Measurements from ENCODE around the gene VTI1B. TPM values are rescaled to one million over a fixed set of nuclear protein-coding genes. Genes with fewer than 3 reads are reported as not detected.
A peak's percentile ranks its signal among the peaks of the same experiment; 100 is the strongest.

The VTI1B gene
- total RNA-seq, 2 experiments from 2014 or later, result 41.5 to 93.3 TPM

DNA sequence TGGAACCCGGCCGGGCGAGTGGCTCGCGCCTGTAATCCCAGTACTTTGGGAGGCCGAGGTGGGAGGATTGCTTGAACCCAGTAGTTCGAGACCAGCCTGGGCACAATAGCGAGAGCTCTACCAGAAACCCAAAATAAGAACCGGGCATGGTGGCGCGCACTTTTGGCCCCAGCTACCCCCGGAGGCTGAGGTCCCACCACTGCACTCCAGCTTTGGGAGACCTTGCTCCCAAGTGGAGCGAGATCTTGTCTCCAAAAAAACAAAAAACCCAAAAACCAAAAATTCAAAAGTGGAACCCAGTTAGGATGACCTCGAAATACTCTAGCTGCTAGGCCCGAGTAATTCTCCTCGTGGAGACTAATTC is 769 bp upstream of the VTI1B start:
- Histone ChIP-seq H3K4me3 (ENCODE audit: low read depth, low read length, poor library complexity, severe bottlenecking) (peak overlapping the region; percentile 82), H2AFZ (ENCODE audit: low read length) (peak overlapping the region; percentile 83), H3K4me1 (ENCODE audit: insufficient read depth, low read length, poor library complexity, severe bottlenecking) (peaks cover 20% of the 10 kb centered on the region), H4K20me1 (ENCODE audit: insufficient read depth, low read length) (peaks cover 13% of the 10 kb centered on the region), H3K4me2 (ENCODE audit: low read length) (peak overlapping the region; percentile 87), H3K36me3 (ENCODE audit: insufficient read depth, low read length) (peaks cover 39% of the 10 kb centered on the region), H3K27ac (ENCODE audit: low read depth, low read length, poor library complexity, severe bottlenecking) (peak overlapping the region; percentile 53), H3K79me2 (ENCODE audit: insufficient read depth, low read depth, low read length) (peaks cover 23% of the 10 kb centered on the region), H3K9me3 (ENCODE audit: low read length) (no peaks in the 10 kb centered on the region), H3K9me2 (ENCODE audit: insufficient read depth, low read length) (no peaks in the 10 kb centered on the region)
- intact Hi-C loops (cut with micrococcal nuclease; ENCODE audit: unreplicated experiment), result loop anchor here (2.0 kb wide), 1 partner anchor 20 kb away; the partner anchor contains the start of gene RDH11
- ChIA-PET POLR2A (interaction anchor here (0.9 to 1.2 kb wide), 2 partner anchors 79 to 143 kb away, joined by 3 read pairs; no protein-coding TSS in a partner anchor), CTCF (ENCODE audit: unreplicated experiment) (no interaction called here)
- TF ChIP-seq EZH2phosphoT487 (IDR thresholded peaks at IDR 0.05; ENCODE audit: borderline replicate concordance, low read depth, low read length) (no peak), CTCF (conservative IDR thresholded peaks at IDR 0.05; ENCODE audit: low read length) (0 out of 2 replicates have a peak, but pooled peaks have one; percentile 37)
- no peak for DNase-seq (ENCODE audit: low spot score)
- no TSS peak for BruUV-seq (replicated peaks)

DNA sequence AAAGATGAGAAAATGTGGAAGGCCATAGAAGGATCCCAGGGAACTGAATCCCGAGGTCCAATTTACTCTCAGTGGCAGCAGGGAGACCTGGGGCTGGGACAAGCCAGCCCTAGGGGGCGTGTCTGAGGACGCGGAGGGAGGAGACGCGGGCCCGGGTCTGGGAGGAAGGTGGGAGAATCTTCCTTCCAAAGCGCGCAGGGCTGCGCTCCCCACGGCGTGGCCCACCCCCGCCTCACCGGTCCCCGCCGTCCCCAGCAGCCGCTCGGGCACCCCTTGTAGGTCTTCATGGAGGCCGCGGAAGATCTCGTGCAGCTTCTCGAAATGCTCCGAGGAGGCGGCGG is 323 bp downstream of the VTI1B start:
- peaks cover 31% of the 10 kb centered on the region for H3K79me2 ChIP-seq (ENCODE audit: insufficient read depth, low read depth, low read length)
- no peak for TF ChIP-seq EZH2phosphoT487 (IDR thresholded peaks at IDR 0.05; ENCODE audit: borderline replicate concordance, low read depth, low read length)
- peak; percentile 47; the same call in 1 of the 2 replicates for TF ChIP-seq CTCF (conservative IDR thresholded peaks at IDR 0.05; ENCODE audit: low read length)
- peak overlapping the region; percentile 53 for H3K27ac ChIP-seq (ENCODE audit: low read depth, low read length, poor library complexity, severe bottlenecking)
- no TSS peak for BruUV-seq (replicated peaks)
- no peaks in the 10 kb centered on the region for H3K9me3 ChIP-seq (ENCODE audit: low read length)
- intact Hi-C loops (cut with micrococcal nuclease; ENCODE audit: unreplicated experiment), result loop anchor here (2.0 kb wide), 1 partner anchor 21 kb away; the partner anchor contains the start of gene RDH11
- peaks cover 32% of the 10 kb centered on the region for H3K36me3 ChIP-seq (ENCODE audit: insufficient read depth, low read length)
- H3K4me1 ChIP-seq (ENCODE audit: insufficient read depth, low read length, poor library complexity, severe bottlenecking), result peaks cover 21% of the 10 kb centered on the region
- H3K4me3 ChIP-seq (ENCODE audit: low read depth, low read length, poor library complexity, severe bottlenecking), result peak overlapping the region; percentile 82
- peak; percentile 56 for DNase-seq (ENCODE audit: low spot score)
- H3K9me2 ChIP-seq (ENCODE audit: insufficient read depth, low read length), result no peaks in the 10 kb centered on the region
- CTCF ChIA-PET (ENCODE audit: unreplicated experiment), result interaction anchor here (0.6 kb wide), 2 partner anchors 75 to 151 kb away, joined by 3 read pairs; no protein-coding TSS in a partner anchor
- H2AFZ ChIP-seq (ENCODE audit: low read length), result peak overlapping the region; percentile 83; the same call in 1 of the 2 replicates
- POLR2A ChIA-PET, result interaction anchor here (1.0 to 1.1 kb wide), 3 partner anchors 28 to 317 kb away, joined by 3 to 5 read pairs (median 3); partner anchors contain the start of gene RDH12
- peaks cover 13% of the 10 kb centered on the region for H4K20me1 ChIP-seq (ENCODE audit: insufficient read depth, low read length)
- peak overlapping the region; percentile 87 for H3K4me2 ChIP-seq (ENCODE audit: low read length)

DNA sequence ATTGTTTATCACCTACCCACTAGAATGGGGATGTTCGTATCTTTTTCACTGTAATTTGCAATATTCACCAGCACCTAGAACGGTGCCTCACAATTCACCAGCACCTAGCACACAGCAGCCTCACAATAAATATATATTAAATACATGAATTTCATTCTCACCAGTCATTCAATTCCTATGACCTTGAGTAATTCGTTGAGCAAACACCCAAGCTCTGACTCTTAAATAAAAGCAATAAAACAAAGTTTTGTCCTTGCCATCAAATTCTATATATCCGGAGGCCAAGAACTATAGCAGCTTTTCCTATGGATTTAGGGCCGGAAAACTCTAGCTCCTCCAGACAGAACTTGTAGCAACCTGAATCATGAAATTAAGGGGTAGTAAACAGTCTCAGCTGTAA is 981 bp downstream of the VTI1B start:
- TSS peak; percentile 63 for BruUV-seq (replicated peaks)

More for the DNA sequence above, 981 bp downstream of the VTI1B start:
- H3K4me2 ChIP-seq (ENCODE audit: low read length), result peak overlapping the region; percentile 87
- TF ChIP-seq EZH2phosphoT487 (IDR thresholded peaks at IDR 0.05; ENCODE audit: borderline replicate concordance, low read depth, low read length), result no peak
- TF ChIP-seq CTCF (conservative IDR thresholded peaks at IDR 0.05; ENCODE audit: low read length), result no peak
- H3K9me3 ChIP-seq (ENCODE audit: low read length), result no peaks in the 10 kb centered on the region
- no peak overlapping the region for H3K27ac ChIP-seq (ENCODE audit: low read depth, low read length, poor library complexity, severe bottlenecking)
- ChIA-PET POLR2A (interaction anchor here (1.0 to 1.1 kb wide), 3 partner anchors 10 to 31 kb away, joined by 3 to 5 read pairs (median 4); partner anchors contain the start of gene RDH12), CTCF (ENCODE audit: unreplicated experiment) (interaction anchor here (0.6 to 0.7 kb wide), 3 partner anchors 21 to 152 kb away, joined by 3 read pairs; no protein-coding TSS in a partner anchor)
- no peak overlapping the region for H2AFZ ChIP-seq (ENCODE audit: low read length)
- intact Hi-C loops (cut with micrococcal nuclease; ENCODE audit: unreplicated experiment), result no loop called here
- H3K36me3 ChIP-seq (ENCODE audit: insufficient read depth, low read length), result peaks cover 25% of the 10 kb centered on the region
- no peak for DNase-seq (ENCODE audit: low spot score)
- peak overlapping the region; percentile 82 for H3K4me3 ChIP-seq (ENCODE audit: low read depth, low read length, poor library complexity, severe bottlenecking)
- H3K9me2 ChIP-seq (ENCODE audit: insufficient read depth, low read length), result no peaks in the 10 kb centered on the region
- H4K20me1 ChIP-seq (ENCODE audit: insufficient read depth, low read length), result peaks cover 20% of the 10 kb centered on the region
- H3K4me1 ChIP-seq (ENCODE audit: insufficient read depth, low read length, poor library complexity, severe bottlenecking), result peaks cover 28% of the 10 kb centered on the region
- peaks cover 34% of the 10 kb centered on the region for H3K79me2 ChIP-seq (ENCODE audit: insufficient read depth, low read depth, low read length)

Data from OCI-LY7 (cell line).